NCI-H510A (cell line): ENCODE data around the gene CCNF.
"Not testable (repeated sequence)": the region's sequence is repeated elsewhere in the genome, so short reads cannot be mapped to it uniquely, and the experiment has no call there.

Experiments used
- DNase-seq: peaks from one replicate; lab custom pipeline; 2025; lab: John Stamatoyannopoulos, UW

CCNF gene

GRCh38 chr16:2428051-2428783 is 1.0 kb upstream of the CCNF start:
- DNase-seq, result peak; percentile 12

GRCh38 chr16:2428784-2429033 is 538 bp upstream of the CCNF start:
- DNase-seq, result no peak

GRCh38 chr16:2429771-2430663 is 770 bp downstream of the CCNF start:
- DNase-seq, result no peak

- no peak for DNase-seq
These were observed 3.0 kb downstream of the CCNF start for GRCh38 chr16:2432286-2432685.

- DNase-seq, result no peak
These were observed 3.7 kb downstream of the CCNF start for GRCh38 chr16:2432801-2433505.

GRCh38 chr16:2435236-2435635 is 6.0 kb downstream of the CCNF start:
- DNase-seq, result not testable (repeated sequence)

- no peak for DNase-seq
These were observed 6.9 kb downstream of the CCNF start for GRCh38 chr16:2436110-2436509.

- no peak for DNase-seq
These were observed 8.0 kb downstream of the CCNF start for GRCh38 chr16:2437032-2437790.

GRCh38 chr16:2438121-2438520 is 8.9 kb downstream of the CCNF start:
- no peak for DNase-seq

- no peak for DNase-seq
These were observed 10.4 kb downstream of the CCNF start for GRCh38 chr16:2439598-2439997.

- not testable (repeated sequence) for DNase-seq
These were observed 12.0 kb downstream of the CCNF start for GRCh38 chr16:2441143-2441804.

- DNase-seq, result no peak
These were observed 14.3 kb downstream of the CCNF start for GRCh38 chr16:2443555-2443954.

GRCh38 chr16:2447920-2448583 is 18.8 kb downstream of the CCNF start:
- no peak for DNase-seq

- no peak for DNase-seq
These were observed 19.9 kb downstream of the CCNF start for GRCh38 chr16:2449118-2449517.

- no peak for DNase-seq
These were observed 21.3 kb downstream of the CCNF start for GRCh38 chr16:2450535-2450934.

GRCh38 chr16:2450975-2451381 is 21.7 kb downstream of the CCNF start:
- no peak for DNase-seq

- DNase-seq, result no peak
These were observed 22.6 kb downstream of the CCNF start for GRCh38 chr16:2451851-2452320.

- no peak for DNase-seq
These were observed 23.4 kb downstream of the CCNF start for GRCh38 chr16:2452650-2453049.

GRCh38 chr16:2455081-2455845 is 26.0 kb downstream of the CCNF start:
- DNase-seq, result no peak

GRCh38 chr16:2456551-2457153 is 27.4 kb downstream of the CCNF start:
- no peak for DNase-seq
